Transverse colon (tissue), 4 donors: Measurements from ENCODE around the gene ZNF814. TPM values are rescaled to one million over a fixed set of nuclear protein-coding genes. Genes with fewer than 3 reads are reported as not detected.
A peak's percentile ranks its signal among the peaks of the same experiment; 100 is the strongest.
"Not testable (repeated sequence)": the region's sequence is repeated elsewhere in the genome, so short reads cannot be mapped to it uniquely, and the experiment has no call there.

Source experiments
- DNase-seq: peaks from one replicate; pipeline ENCODE4 v3.0.0-alpha.2; 2019
- H3K27ac ChIP-seq, 4 donors: fragments of 200-600 bp; sonication (generic); 2 replicates each; pipeline ENCODE4 v1.5.1; 2016 to 2018; ENCODE audit warnings: inconsistent platforms in 4 of 4
- H3K27me3 ChIP-seq: fragments of 200-600 bp; sonication (generic); 2 replicates; pipeline ENCODE4 v1.5.1; 2017; ENCODE audit warnings: inconsistent platforms
- H3K36me3 ChIP-seq, 4 donors: fragments of 200-600 bp; sonication (generic); 2 replicates each; pipeline ENCODE4 v1.5.1; 2017 to 2019; ENCODE audit warnings: inconsistent platforms in 4 of 4
- H3K4me1 ChIP-seq, 4 donors: fragments of 200-600 bp; sonication (generic); 2 replicates each; pipeline ENCODE4 v1.5.1; 2017 to 2020; ENCODE audit warnings: inconsistent platforms in 4 of 4
- H3K4me3 ChIP-seq, 4 donors: fragments of 200-600 bp; sonication (generic); 1 replicate in 1 of 4; 2 replicates in 3 of 4; pipeline versions ENCODE4 v1.5.1 to v1.6.1; 2017 to 2019; ENCODE audit warnings: inconsistent platforms in 4 of 4
- H3K9me3 ChIP-seq, 2 donors: fragments of 200-600 bp; sonication (generic); 2 replicates each; pipeline ENCODE4 v1.5.1; 2017 to 2019; ENCODE audit warnings: inconsistent platforms in 2 of 2
- CTCF ChIP-seq, 5 experiments: fragments of 200-600 bp in 3 of 5; fragments of 450-650 bp in 2 of 5; sonication (generic) in 3 of 5; IDR thresholded peaks; 1 replicate in 2 of 5; 2 replicates in 3 of 5; pipeline ENCODE4 v1.5.1; 2016 to 2017; ENCODE audit warnings: antibody characterized with exemption in 5 of 5, inconsistent platforms in 3 of 5, mild to moderate bottlenecking in 2 of 5, moderate library complexity in 1 of 5
- EP300 ChIP-seq: sonication (generic); formaldehyde crosslinking; IDR thresholded peaks from one replicate; pipeline ENCODE4 v1.6.1; 2017; ENCODE audit warnings: antibody characterized with exemption, low read depth
- POLR2A ChIP-seq: fragments of 450-650 bp; IDR thresholded peaks from one replicate; pipeline ENCODE4 v1.6.1; 2016; ENCODE audit warnings: antibody characterized with exemption, mild to moderate bottlenecking, moderate library complexity
- POLR2AphosphoS5 ChIP-seq, 3 donors: sonication (generic); formaldehyde crosslinking; IDR thresholded peaks; one replicate each; pipeline ENCODE4 v1.6.1; 2016; ENCODE audit warnings: antibody characterized with exemption in 3 of 3
- WGBS, 2 donors: methylation state at CpG; one replicate each; pipeline ENCODE4 v1.1.5; 2018; ENCODE audit warnings: low coverage in 1 of 2; 5-methylcytosine and 5-hydroxymethylcytosine counted together
- in situ Hi-C, 4 donors: fragments of 200-750 bp; cut with MboI; loops; one replicate each; pipeline versions ENCODE4 v1.15.0 to v1.15.1; 2017; ENCODE audit warnings: low sequenced_read_pairs in 3 of 4, low pct_ligation_motif_present in 1 of 4, low pct_unique_long_range_greater_than_20kb in 1 of 4
- intact Hi-C: fragments of 100-400 bp; cut with DNase I; formaldehyde crosslinking; loops from one replicate; pipeline ENCODE4 v1.15.1; 2023; ENCODE audit warnings: low total_unique reads
- total RNA-seq, 4 donors: library from RNA; depleted of rRNA; stranded (reverse); fragments of >200 nt; gene quantifications; one replicate each; pipeline ENCODE4 v1.1.0, GENCODE V29; 2016

ZNF814 gene
- total RNA-seq, 4 donors from 2014 or later, result 11.5 to 25.1 (median 19.7) TPM

GRCh38 chr19:57813919-57814504 is 74.8 kb downstream of the ZNF814 start:
- intact Hi-C loops, result no loop called here
- H3K4me1 ChIP-seq, result peaks cover 4 to 43% (median 28%) of the 10 kb centered on the region in 4 donors

GRCh38 chr19:57812975-57813820 is 75.6 kb downstream of the ZNF814 start:
- peaks cover 0 to 18% (median 5%) of the 10 kb centered on the region in 4 donors for H3K36me3 ChIP-seq
- 85 to 88% methylated on average over 4 to 13 of the region's 13 CpGs for WGBS, 2 donors
- H3K27me3 ChIP-seq, DNase-seq, in situ Hi-C loops, intact Hi-C loops, H3K9me3 ChIP-seq: not testable (repeated sequence)
- H3K4me1 ChIP-seq, result peaks cover 4 to 40% (median 27%) of the 10 kb centered on the region in 4 donors
- peak overlapping the region; percentile 83 to 88 (median 86) for H3K27ac ChIP-seq
- peak overlapping the region in 3 of 4 donors; percentile 70 to 72 (median 71) for H3K4me3 ChIP-seq

More at GRCh38 chr19:57813919-57814504, 74.8 kb downstream of the ZNF814 start:
- peak overlapping the region; percentile 53 to 72 (median 70) for H3K4me3 ChIP-seq
- TF ChIP-seq CTCF (IDR thresholded peaks at IDR 0.05) (no peak), POLR2AphosphoS5 (IDR thresholded peaks at IDR 0.05) (peak in 1 of 3 donors; percentile 32), POLR2A (no peak), EP300 (no peak)
- peak; percentile 50 for DNase-seq
- H3K27ac ChIP-seq, result peak overlapping the region; percentile 83 to 88 (median 86)
- WGBS, 2 donors, result 8 to 21% methylated on average over 2 to 13 of the region's 13 CpGs
- in situ Hi-C loops, result no loop called here
- no peaks in the 10 kb centered on the region for H3K27me3 ChIP-seq
- H3K9me3 ChIP-seq, result no peaks in the 10 kb centered on the region
- H3K36me3 ChIP-seq, result peaks cover 0 to 16% (median 3%) of the 10 kb centered on the region in 4 donors

- Histone ChIP-seq H3K36me3 (peaks cover 0 to 25% (median 9%) of the 10 kb centered on the region in 4 donors), H3K27ac (peak overlapping the region; percentile 11 to 56 (median 42)), H3K4me3 (no peak overlapping the region), H3K9me3 (no peaks in the 10 kb centered on the region), H3K27me3 (no peaks in the 10 kb centered on the region), H3K4me1 (peaks cover 4 to 40% (median 27%) of the 10 kb centered on the region in 4 donors)
- 77 to 86% methylated on average over 3 of the region's 3 CpGs for WGBS, 2 donors
- intact Hi-C loops (no loop called here), in situ Hi-C loops (no loop called here)
- TF ChIP-seq CTCF (IDR thresholded peaks at IDR 0.05), result no peak
- no peak for TF ChIP-seq EP300
- TF ChIP-seq POLR2A, result no peak
- TF ChIP-seq POLR2AphosphoS5 (IDR thresholded peaks at IDR 0.05), result no peak
- no peak for DNase-seq
These were observed 76.6 kb downstream of the ZNF814 start for GRCh38 chr19:57812226-57812625.

- intact Hi-C loops, H3K9me3 ChIP-seq, H3K4me3 ChIP-seq, DNase-seq, H3K27me3 ChIP-seq, in situ Hi-C loops: not testable (repeated sequence)
- WGBS, 2 donors, result 53 to 71% methylated on average over 13 to 17 of the region's 17 CpGs
- Histone ChIP-seq H3K27ac (peak overlapping the region in 1 of 4 donors; percentile 38), H3K4me1 (peaks cover 4 to 47% (median 33%) of the 10 kb centered on the region in 4 donors), H3K36me3 (peaks cover 0 to 28% (median 12%) of the 10 kb centered on the region in 4 donors)
These were observed 78.2 kb downstream of the ZNF814 start for GRCh38 chr19:57810410-57811295.
